Activated CD8-positive, alpha-beta memory T cell treated with anti-CD3 and anti-CD28 coated beads, Interleukin-2, amount 10 ng/mL, durations not matched to agents 7 days and 5 days (primary cell): Measurements from ENCODE around the gene SEMA3A. TPM values are rescaled to one million over a fixed set of nuclear protein-coding genes. Genes with fewer than 3 reads are reported as not detected.
"Not testable (repeated sequence)": the region's sequence is repeated elsewhere in the genome, so short reads cannot be mapped to it uniquely, and the experiment has no call there.

Source experiments
- ATAC-seq: fragments of 150-1000 bp; cut with Tn5 transposase; one replicate; pipeline ENCODE4 v1.10.0; 2021; ENCODE audit warnings: moderate library complexity
- CTCF ChIA-PET: fragments of 350-600 bp; sonication (Branson Sonifier 250); formaldehyde crosslinking; loops from one replicate; lab custom pipeline; 2021; ENCODE audit warnings: antibody characterized with exemption; lab: Charles Lee
- DNase-seq: peaks from one replicate; pipeline ENCODE4 v3.0.0-alpha.2; 2020
- H3K27ac Mint-ChIP-seq: one replicate; pipeline ENCODE4 v1.8.0; 2021; ENCODE audit warnings: mild to moderate bottlenecking, mixed read lengths
- H3K27me3 Mint-ChIP-seq: one replicate; pipeline ENCODE4 v1.8.0; 2021; ENCODE audit warnings: mixed read lengths
- H3K36me3 Mint-ChIP-seq: one replicate; pipeline ENCODE4 v1.8.0; 2021; ENCODE audit warnings: mild to moderate bottlenecking, mixed read lengths
- H3K4me1 Mint-ChIP-seq: one replicate; pipeline ENCODE4 v1.8.0; 2021; ENCODE audit warnings: mixed read lengths
- H3K4me3 Mint-ChIP-seq: one replicate; pipeline ENCODE4 v1.8.0; 2021; ENCODE audit warnings: mild to moderate bottlenecking, moderate library complexity, mixed read lengths
- H3K9me3 Mint-ChIP-seq: one replicate; pipeline ENCODE4 v1.8.0; 2022; ENCODE audit warnings: low read depth, mixed read lengths
- total RNA-seq, 2 experiments: library from RNA; stranded (reverse); gene quantifications; one replicate each; pipeline ENCODE4 v1.2.3, GENCODE V29; 2021

The SEMA3A gene
- total RNA-seq, 2 experiments from 2014 or later, result 0.82 to 1.4 TPM

GRCh38 chr7:84214757-84215156 lies 20.2 kb upstream of the SEMA3A start:
- H3K9me3 Mint-ChIP-seq, H3K4me3 Mint-ChIP-seq, ATAC-seq, H3K4me1 Mint-ChIP-seq, H3K27ac Mint-ChIP-seq, DNase-seq, H3K27me3 Mint-ChIP-seq, H3K36me3 Mint-ChIP-seq, CTCF ChIA-PET: not testable (repeated sequence)

GRCh38 chr7:84210301-84210700 lies 15.7 kb upstream of the SEMA3A start:
- Mint-ChIP-seq H3K27me3 (no peaks in the 10 kb centered on the region), H3K9me3 (peaks cover 4% of the 10 kb centered on the region), H3K36me3 (no peaks in the 10 kb centered on the region), H3K4me3 (no peak overlapping the region), H3K4me1 (no peaks in the 10 kb centered on the region), H3K27ac (no peak overlapping the region)
- CTCF ChIA-PET, result no interaction called here
- ATAC-seq, result no peak
- no peak for DNase-seq

DNA sequence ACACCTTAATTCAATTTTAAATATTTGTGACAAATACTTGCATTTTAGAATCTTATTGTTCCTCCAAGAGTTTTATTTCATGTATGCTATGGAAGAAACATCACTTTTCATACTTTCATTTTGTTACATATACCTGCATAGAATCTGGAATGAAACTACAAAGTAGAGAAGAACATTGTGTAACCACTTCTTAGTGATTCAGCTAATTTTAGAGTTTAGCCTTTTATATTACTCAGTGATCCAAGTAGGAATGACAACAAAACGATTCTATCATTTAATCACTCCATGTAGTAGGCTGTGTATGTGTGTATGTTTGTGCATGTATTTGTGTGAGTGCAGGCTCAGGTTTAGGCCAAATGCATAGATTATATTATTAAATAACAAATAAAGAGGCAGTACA lies 14.4 kb upstream of the SEMA3A start:
- H3K27me3 Mint-ChIP-seq, result no peaks in the 10 kb centered on the region
- H3K4me3 Mint-ChIP-seq, result no peak overlapping the region
- CTCF ChIA-PET, result no interaction called here
- H3K27ac Mint-ChIP-seq, result no peak overlapping the region
- H3K36me3 Mint-ChIP-seq, result no peaks in the 10 kb centered on the region
- ATAC-seq (no peak), DNase-seq (no peak)
- H3K4me1 Mint-ChIP-seq, result no peaks in the 10 kb centered on the region
- peaks cover 4% of the 10 kb centered on the region for H3K9me3 Mint-ChIP-seq

DNA sequence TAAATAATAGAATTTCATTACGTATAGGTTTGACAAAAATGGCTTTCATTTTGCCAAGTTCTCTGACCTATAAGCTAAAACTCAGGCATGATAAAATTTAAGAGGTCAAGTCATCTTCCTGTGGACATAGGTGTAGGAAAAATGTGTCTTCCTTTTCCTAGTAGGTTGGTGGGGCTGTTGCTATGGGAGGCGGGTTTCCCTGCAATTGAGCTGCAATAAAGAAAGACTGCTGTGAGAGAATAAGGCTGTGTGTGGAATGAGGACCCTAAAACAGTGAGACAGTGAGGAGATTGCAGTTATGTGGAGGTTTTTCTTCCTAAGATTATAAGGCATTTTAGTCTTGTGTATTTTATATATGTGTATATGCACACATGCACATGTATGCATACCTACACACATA lies 13.0 kb upstream of the SEMA3A start:
- no peaks in the 10 kb centered on the region for H3K27me3 Mint-ChIP-seq
- peaks cover 4% of the 10 kb centered on the region for H3K9me3 Mint-ChIP-seq
- DNase-seq (no peak), ATAC-seq (no peak)
- H3K4me1 Mint-ChIP-seq, result no peaks in the 10 kb centered on the region
- no peaks in the 10 kb centered on the region for H3K36me3 Mint-ChIP-seq
- no peak overlapping the region for H3K4me3 Mint-ChIP-seq
- no peak overlapping the region for H3K27ac Mint-ChIP-seq
- CTCF ChIA-PET, result no interaction called here

- H3K27ac Mint-ChIP-seq, result no peak overlapping the region
- H3K27me3 Mint-ChIP-seq, result no peaks in the 10 kb centered on the region
- DNase-seq (no peak), ATAC-seq (no peak)
- H3K4me1 Mint-ChIP-seq, result no peaks in the 10 kb centered on the region
- H3K36me3 Mint-ChIP-seq, result no peaks in the 10 kb centered on the region
- CTCF ChIA-PET, result no interaction called here
- no peak overlapping the region for H3K4me3 Mint-ChIP-seq
- peaks cover 4% of the 10 kb centered on the region for H3K9me3 Mint-ChIP-seq
Observed at GRCh38 chr7:84207025-84207424, 12.4 kb upstream of the SEMA3A start.

- DNase-seq (no peak), ATAC-seq (no peak)
- H3K4me1 Mint-ChIP-seq, result no peaks in the 10 kb centered on the region
- CTCF ChIA-PET, result no interaction called here
- no peaks in the 10 kb centered on the region for H3K36me3 Mint-ChIP-seq
- no peak overlapping the region for H3K27ac Mint-ChIP-seq
- H3K9me3 Mint-ChIP-seq, result no peaks in the 10 kb centered on the region
- no peaks in the 10 kb centered on the region for H3K27me3 Mint-ChIP-seq
- H3K4me3 Mint-ChIP-seq, result no peak overlapping the region
Observed at GRCh38 chr7:84204655-84205054, 10.1 kb upstream of the SEMA3A start.

- CTCF ChIA-PET, result no interaction called here
- no peaks in the 10 kb centered on the region for H3K36me3 Mint-ChIP-seq
- H3K27ac Mint-ChIP-seq, result no peak overlapping the region
- DNase-seq (no peak), ATAC-seq (no peak)
- H3K4me3 Mint-ChIP-seq, result no peak overlapping the region
- no peaks in the 10 kb centered on the region for H3K27me3 Mint-ChIP-seq
- H3K9me3 Mint-ChIP-seq, result no peaks in the 10 kb centered on the region
- H3K4me1 Mint-ChIP-seq, result no peaks in the 10 kb centered on the region
Observed at GRCh38 chr7:84202855-84203254, 8.3 kb upstream of the SEMA3A start.

GRCh38 chr7:84200859-84201258 lies 6.3 kb upstream of the SEMA3A start:
- no peaks in the 10 kb centered on the region for H3K36me3 Mint-ChIP-seq
- no peaks in the 10 kb centered on the region for H3K27me3 Mint-ChIP-seq
- H3K4me3 Mint-ChIP-seq, result no peak overlapping the region
- H3K4me1 Mint-ChIP-seq, result no peaks in the 10 kb centered on the region
- DNase-seq, result no peak
- no peaks in the 10 kb centered on the region for H3K9me3 Mint-ChIP-seq
- H3K27ac Mint-ChIP-seq, result no peak overlapping the region
- no peak for ATAC-seq
- CTCF ChIA-PET, result no interaction called here

DNA sequence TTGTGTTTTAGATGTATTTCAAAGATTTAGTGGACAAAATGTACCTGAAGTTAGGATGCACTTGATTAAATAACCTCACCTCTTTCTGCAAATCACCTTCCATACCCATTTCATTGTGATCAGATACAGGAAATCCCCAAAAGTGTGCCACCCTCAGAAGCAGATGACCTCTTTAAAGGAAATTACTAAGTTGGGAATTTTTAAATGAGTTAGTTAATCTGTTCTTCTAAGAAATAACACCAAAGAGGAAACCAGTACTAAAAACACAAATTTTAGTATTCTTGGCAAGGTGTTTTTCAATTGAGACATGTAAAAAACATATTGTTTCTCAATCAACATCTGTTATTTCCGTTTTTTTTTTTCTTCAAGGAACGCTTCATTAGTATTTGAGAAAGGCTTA lies 4.6 kb upstream of the SEMA3A start:
- ATAC-seq (no peak), DNase-seq (no peak)
- no peaks in the 10 kb centered on the region for H3K36me3 Mint-ChIP-seq
- CTCF ChIA-PET, result no interaction called here
- no peak overlapping the region for H3K4me3 Mint-ChIP-seq
- peaks cover 2% of the 10 kb centered on the region for H3K4me1 Mint-ChIP-seq
- H3K27me3 Mint-ChIP-seq, result no peaks in the 10 kb centered on the region
- no peaks in the 10 kb centered on the region for H3K9me3 Mint-ChIP-seq
- no peak overlapping the region for H3K27ac Mint-ChIP-seq

DNA sequence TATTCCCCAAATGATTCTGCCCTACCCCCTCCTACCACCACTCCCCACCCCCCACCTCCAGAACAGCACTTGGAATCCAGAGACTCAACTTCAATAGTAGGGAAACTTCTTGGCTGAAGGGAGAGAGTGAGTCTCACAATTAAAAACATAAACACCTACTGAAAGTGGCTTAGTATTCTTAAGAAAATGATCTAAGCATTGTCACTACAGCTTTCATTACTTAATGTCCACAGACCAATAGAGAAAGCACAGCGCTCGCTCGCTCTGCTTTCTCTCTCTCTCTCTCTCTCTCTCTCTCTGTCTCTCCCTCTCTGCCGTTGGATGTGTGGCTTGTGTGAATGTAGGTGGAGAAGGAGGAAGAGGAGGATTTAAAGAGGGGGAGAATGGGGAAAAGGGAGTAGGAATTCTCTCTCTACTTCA lies 1.5 kb upstream of the SEMA3A start:
- no peak overlapping the region for H3K4me3 Mint-ChIP-seq
- H3K9me3 Mint-ChIP-seq, result no peaks in the 10 kb centered on the region
- CTCF ChIA-PET, result no interaction called here
- ATAC-seq (no peak), DNase-seq (no peak)
- H3K27me3 Mint-ChIP-seq, result no peaks in the 10 kb centered on the region
- H3K4me1 Mint-ChIP-seq, result peaks cover 3% of the 10 kb centered on the region
- no peak overlapping the region for H3K27ac Mint-ChIP-seq
- H3K36me3 Mint-ChIP-seq, result no peaks in the 10 kb centered on the region

DNA sequence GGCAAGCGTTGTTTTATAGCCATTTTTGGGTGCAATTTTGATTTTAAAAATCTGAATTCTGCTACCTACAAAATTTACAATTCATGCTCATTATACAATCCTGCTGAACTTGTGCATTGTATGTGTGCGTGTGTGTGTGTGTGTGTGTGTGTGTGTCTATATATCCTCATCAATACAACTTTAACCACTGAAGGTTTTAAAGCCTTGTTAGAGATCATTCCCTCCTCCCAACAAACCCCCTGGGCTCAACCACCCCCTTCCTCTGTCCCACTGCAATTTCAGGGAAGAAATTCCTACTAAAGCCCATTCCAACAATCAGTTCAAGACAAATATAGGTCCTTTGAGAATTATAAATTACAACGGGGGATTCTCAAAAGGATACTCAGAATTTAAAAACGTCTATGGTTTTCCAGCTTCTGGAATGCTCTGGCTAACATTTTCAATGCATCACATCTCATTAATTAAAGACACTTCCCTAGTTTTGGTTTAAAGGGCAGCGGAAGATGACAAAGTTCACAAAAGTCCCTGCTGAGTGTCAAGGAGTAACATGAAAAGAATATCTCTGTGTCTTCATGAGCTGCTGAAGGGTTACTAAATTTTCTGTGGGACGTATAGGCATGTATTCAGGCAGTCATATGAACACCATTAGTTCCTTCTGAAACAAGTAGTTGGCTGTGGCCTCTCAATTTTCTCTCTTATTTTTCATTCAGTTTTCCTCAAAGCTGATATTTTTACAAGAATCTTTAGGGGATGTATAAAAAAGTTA lies 889 bp upstream of the SEMA3A start:
- H3K4me1 Mint-ChIP-seq, result peaks cover 3% of the 10 kb centered on the region
- H3K9me3 Mint-ChIP-seq, result no peaks in the 10 kb centered on the region
- peak overlapping the region; percentile 74 for H3K4me3 Mint-ChIP-seq
- ATAC-seq, result no peak
- no peak overlapping the region for H3K27ac Mint-ChIP-seq
- DNase-seq, result no peak
- H3K36me3 Mint-ChIP-seq, result no peaks in the 10 kb centered on the region
- CTCF ChIA-PET, result no interaction called here
- H3K27me3 Mint-ChIP-seq, result no peaks in the 10 kb centered on the region

GRCh38 chr7:84193747-84194146 lies 842 bp downstream of the SEMA3A start:
- CTCF ChIA-PET, result no interaction called here
- DNase-seq (no peak), ATAC-seq (no peak)
- H3K4me3 Mint-ChIP-seq, result no peak overlapping the region
- no peaks in the 10 kb centered on the region for H3K9me3 Mint-ChIP-seq
- no peak overlapping the region for H3K27ac Mint-ChIP-seq
- H3K36me3 Mint-ChIP-seq, result no peaks in the 10 kb centered on the region
- peaks cover 3% of the 10 kb centered on the region for H3K4me1 Mint-ChIP-seq
- no peaks in the 10 kb centered on the region for H3K27me3 Mint-ChIP-seq

DNA sequence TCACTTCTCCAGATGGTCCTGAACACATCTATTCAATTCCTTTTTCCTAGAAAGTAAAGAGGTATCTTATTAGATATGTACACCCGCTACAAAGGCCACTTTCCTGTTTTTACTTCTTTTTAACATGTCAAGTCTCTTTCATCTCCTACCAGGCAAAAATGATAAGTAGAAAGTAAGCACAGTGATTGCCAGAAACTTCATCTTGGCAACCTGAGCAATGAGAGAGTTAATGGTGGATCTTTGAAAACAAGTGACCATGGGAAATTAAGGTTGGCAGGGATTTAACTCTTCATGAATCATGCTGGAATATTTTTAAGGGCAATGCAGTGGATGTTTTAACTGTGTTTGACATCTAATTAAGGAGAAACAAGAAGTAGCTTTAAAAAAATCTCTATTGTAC lies 2.7 kb downstream of the SEMA3A start:
- Mint-ChIP-seq H3K27me3 (no peaks in the 10 kb centered on the region), H3K4me1 (peaks cover 3% of the 10 kb centered on the region), H3K36me3 (no peaks in the 10 kb centered on the region), H3K27ac (no peak overlapping the region), H3K4me3 (no peak overlapping the region), H3K9me3 (no peaks in the 10 kb centered on the region)
- ATAC-seq (no peak), DNase-seq (no peak)
- CTCF ChIA-PET, result no interaction called here

- H3K4me1 Mint-ChIP-seq, result peaks cover 3% of the 10 kb centered on the region
- ATAC-seq (no peak), DNase-seq (no peak)
- no peak overlapping the region for H3K4me3 Mint-ChIP-seq
- no peaks in the 10 kb centered on the region for H3K36me3 Mint-ChIP-seq
- no peak overlapping the region for H3K27ac Mint-ChIP-seq
- H3K27me3 Mint-ChIP-seq, result no peaks in the 10 kb centered on the region
- CTCF ChIA-PET, result no interaction called here
- H3K9me3 Mint-ChIP-seq, result no peaks in the 10 kb centered on the region
Observed at GRCh38 chr7:84191261-84191660, 3.3 kb downstream of the SEMA3A start.
